ENCODE results near the gene SIGLECL1. TPM values are rescaled to one million over a fixed set of nuclear protein-coding genes. Genes with fewer than 3 reads are reported as not detected.

SIGLECL1 gene
- total and polyA plus RNA-seq, 9 of the 15 experiments (the other 6 are each of a cell fraction or from before 2014, with no cell fraction given), result not detected

- ChIA-PET POLR2A (interaction anchor here (0.7 to 1.7 kb wide), 2 partner anchors 10 to 84 kb away, joined by 3 to 4 read pairs; no protein-coding TSS in a partner anchor), CTCF (ENCODE audit: low intra/inter-chr PET ratio) (no interaction called here)
- no peak overlapping the region for H3K4me2 ChIP-seq (ENCODE audit: insufficient read depth, low read length)
- H3K79me2 ChIP-seq (ENCODE audit: control insufficient read depth, insufficient read depth, low read length), result no peaks in the 10 kb centered on the region
- no peaks in the 10 kb centered on the region for H3K9me1 ChIP-seq (ENCODE audit: control insufficient read depth, insufficient read depth, low read length)
- in situ Hi-C loops (cut with MboI) (no loop called here), intact Hi-C loops (cut with micrococcal nuclease) (no loop called here)
- BruUV-seq (replicated peaks), result no TSS peak
- ATAC-seq, result no peak
- H3K9ac ChIP-seq (ENCODE audit: insufficient read depth in 1 of 2, low read depth in 2 of 2, low read length in 2 of 2), result no peak overlapping the region
- H3K4me1 ChIP-seq (replicated peaks in 1 of 2; ENCODE audit: control insufficient read depth in 2 of 2, insufficient read depth in 2 of 2, low read length in 2 of 2), result no peaks in the 10 kb centered on the region
- no peak for DNase-seq (ENCODE audit: extremely low read depth in 1 of 4, low spot score in 3 of 4)
- peaks cover 5 to 24% of the 10 kb centered on the region in 2 experiments; a peak in 3 of 5 replicates for H3K27me3 ChIP-seq (ENCODE audit: control insufficient read depth in 2 of 2, insufficient read depth in 2 of 2, low read length in 2 of 2)
- FAIRE-seq, result no peak
- H2AFZ ChIP-seq (ENCODE audit: low read depth, low read length), result no peak overlapping the region
- H3K36me3 ChIP-seq (ENCODE audit: control insufficient read depth, insufficient read depth, low read length), result no peaks in the 10 kb centered on the region
- no peak overlapping the region for H3K4me3 ChIP-seq
- WGBS (ENCODE audit: insufficient coverage, low coverage, missing lambda C conversion rate), result 0% methylated on average over 4 of the region's 4 CpGs
- TF ChIP-seq KLF10 (CRISPR knock-in tag; IDR thresholded peaks at IDR 0.05), result no peak
- TF ChIP-seq ZFP91 (CRISPR knock-in tag; IDR thresholded peaks at IDR 0.05), result no peak
- TF ChIP-seq GTF2B (IDR thresholded peaks at IDR 0.05; ENCODE audit: extremely low read depth, insufficient read length), result no peak
- no peak for TF ChIP-seq NFXL1 (CRISPR knock-in tag; IDR thresholded peaks at IDR 0.05)
- no peak for TF ChIP-seq RBM17 (IDR thresholded peaks at IDR 0.05; ENCODE audit: borderline replicate concordance, low read depth, low read length)
- no peak for TF ChIP-seq GMEB1 (CRISPR knock-in tag; IDR thresholded peaks at IDR 0.05)
- no peak for TF ChIP-seq HDAC3 (IDR thresholded peaks at IDR 0.05; ENCODE audit: borderline replicate concordance, partially characterized antibody)
- TF ChIP-seq ID3 (CRISPR knock-in tag; IDR thresholded peaks at IDR 0.05), result no peak
- no peak for TF ChIP-seq ID3 (tag; IDR thresholded peaks at IDR 0.05)
- TF ChIP-seq PRPF4 (IDR thresholded peaks at IDR 0.05; ENCODE audit: insufficient read depth, low read depth, low read length, poor library complexity, severe bottlenecking), result no peak
- no peak for TF ChIP-seq ZKSCAN1 (IDR thresholded peaks at IDR 0.05; ENCODE audit: low read depth, low read length)
- no peak for TF ChIP-seq FOXK2 (conservative IDR thresholded peaks at IDR 0.05 in 1 of 2, IDR thresholded peaks at IDR 0.05 in 1 of 2; ENCODE audit: low read depth in 2 of 2)
- no peak for TF ChIP-seq ZNF75A (CRISPR knock-in tag; IDR thresholded peaks at IDR 0.05)
- H3K27ac ChIP-seq (ENCODE audit: extremely low read depth, low read depth, low read length), result no peak overlapping the region
- H4K20me1 ChIP-seq (replicated peaks; ENCODE audit: control insufficient read depth, insufficient read depth, low read length), result no peaks in the 10 kb centered on the region
- no peaks in the 10 kb centered on the region for H3K9me3 ChIP-seq (replicated peaks; ENCODE audit: control insufficient read depth, insufficient read depth, low read depth, low read length)
These were observed 31.5 kb downstream of the SIGLECL1 start for GRCh38 chr19:51282335-51282734.
